NT2/D1 (cell line): Measurements from ENCODE around the gene KMT2D.

Experiments used
- SUZ12 ChIP-seq: IDR thresholded peaks from 2 replicates; pipeline ENCODE4 v1.6.1; 2011; ENCODE audit not compliant: insufficient read length, insufficient read depth; ENCODE audit errors: extremely low read depth
- YY1 ChIP-seq: IDR thresholded peaks from 2 replicates; pipeline ENCODE4 v1.6.1; 2011; ENCODE audit not compliant: insufficient read length, insufficient read depth

DNA sequence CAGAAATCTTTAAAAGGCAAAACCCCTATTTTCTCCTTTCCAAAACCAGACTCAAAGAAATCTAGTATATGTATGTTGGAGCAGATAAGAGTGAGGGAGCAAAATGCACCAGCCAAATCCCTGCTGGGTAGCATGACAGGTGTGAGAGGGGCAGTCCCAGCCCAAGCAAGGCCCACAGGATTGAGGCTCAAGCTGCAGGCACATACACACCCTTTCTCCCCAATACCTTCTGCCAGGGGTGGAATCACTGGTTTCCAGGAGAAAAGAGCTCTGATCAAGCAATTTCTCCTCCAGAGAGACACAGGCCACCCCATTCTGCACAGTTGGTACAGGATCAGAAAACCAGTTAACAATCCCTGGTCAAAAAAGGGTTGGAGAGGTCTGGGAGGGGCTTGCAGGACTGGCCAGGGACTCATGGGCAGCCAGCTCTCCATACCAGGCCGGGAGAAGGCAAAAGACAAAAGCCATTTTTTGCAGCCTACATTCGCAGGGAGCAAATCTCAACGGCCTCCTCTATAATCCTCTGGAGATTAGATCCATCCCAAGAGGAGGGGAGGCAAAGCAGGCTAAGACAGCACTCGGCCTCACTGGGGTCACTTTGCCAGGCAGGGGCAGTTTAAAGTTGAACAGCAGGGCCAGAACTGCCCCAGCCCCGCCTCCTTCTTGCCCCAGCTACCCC, 2.1 kb downstream of the KMT2D start:
- no peak for TF ChIP-seq SUZ12
- no peak for TF ChIP-seq YY1
